Panc1 (cell line): ENCODE results near the gene ACTN3. TPM values are rescaled to one million over a fixed set of nuclear protein-coding genes. Genes with fewer than 3 reads are reported as not detected.

ENCODE experiments used
- ATAC-seq: fragments of 200-7000 bp; cut with Tn5 transposase; 2 replicates; pipeline ENCODE4 v1.9.1; 2020; ENCODE audit warnings: mild to moderate bottlenecking, moderate library complexity
- BruUV-seq: library from RNA; stranded (reverse); fragments of 400-500 nt; replicated peaks from 2 replicates; lab custom pipeline; 2021; lab: Mats Ljungman, UMichigan
- CTCF ChIA-PET: fragments of 300-600 bp; sonication (Branson Sonifier 250); formaldehyde crosslinking; loops from one replicate; lab custom pipeline; 2022; ENCODE audit warnings: antibody characterized with exemption; lab: Charles Lee
- POLR2A ChIA-PET: fragments of 300-600 bp; sonication (Branson Sonifier 250); formaldehyde crosslinking; loops from one replicate; lab custom pipeline; 2022; ENCODE audit warnings: antibody characterized with exemption; lab: Charles Lee
- DNase-seq: peaks from one replicate; pipeline ENCODE4 v3.0.0-alpha.2; 2010; ENCODE audit warnings: low read depth, low spot score
- H3K27ac ChIP-seq: 2 replicates; pipeline ENCODE4 v1.5.1; 2011; ENCODE audit warnings: mild to moderate bottlenecking, low read length, inconsistent platforms
- H3K27me3 ChIP-seq: fragments of 200-500 bp; sonication (Bioruptor generic); 2 replicates; pipeline ENCODE4 v1.6.0; 2014; ENCODE audit warnings: low read length, inconsistent platforms; ENCODE audit not compliant: control insufficient read depth, insufficient read depth
- H3K36me3 ChIP-seq: fragments of 200-500 bp; sonication (Bioruptor generic); 2 replicates; pipeline ENCODE4 v1.5.1; 2014; ENCODE audit warnings: inconsistent platforms, mild to moderate bottlenecking, low read length, moderate library complexity; ENCODE audit not compliant: control insufficient read depth, insufficient read depth
- H3K4me1 ChIP-seq: 2 replicates; pipeline ENCODE4 v1.5.1; 2011; ENCODE audit warnings: inconsistent platforms, mild to moderate bottlenecking, low read length, moderate library complexity; ENCODE audit not compliant: control insufficient read depth, insufficient read depth
- H3K4me3 ChIP-seq, 2 experiments: 2 replicates each; pipeline ENCODE4 v1.5.1; 2011 to 2012; ENCODE audit warnings: low read depth in 2 of 2, low read length in 2 of 2, mild to moderate bottlenecking in 2 of 2, inconsistent platforms in 1 of 2, moderate library complexity in 1 of 2
- H3K9me3 ChIP-seq: fragments of 200-500 bp; sonication (Bioruptor generic); 2 replicates; pipeline ENCODE4 v1.5.1; 2014; ENCODE audit warnings: low read depth, mild to moderate bottlenecking, inconsistent platforms, low read length, moderate library complexity; ENCODE audit not compliant: control insufficient read depth, insufficient read depth
- POLR2AphosphoS5 ChIP-seq: IDR thresholded peaks from 2 replicates; pipeline ENCODE4 v1.6.1; 2012; ENCODE audit warnings: mild to moderate bottlenecking, low read depth, low read length, moderate library complexity
- SIN3A ChIP-seq: IDR thresholded peaks from 2 replicates; pipeline ENCODE4 v1.6.1; 2012; ENCODE audit warnings: low read depth, mild to moderate bottlenecking, low read length, moderate library complexity, borderline replicate concordance; ENCODE audit not compliant: insufficient read depth
- TCF7L2 ChIP-seq: IDR thresholded peaks from 2 replicates; pipeline ENCODE4 v1.6.1; 2011; ENCODE audit warnings: mild to moderate bottlenecking, low read depth, low read length, inconsistent platforms
- in situ Hi-C: cut with HindIII; loops from 2 replicates; pipeline ENCODE4 v1.10.0; 2016; ENCODE audit warnings: low sequenced_read_pairs, low pct_unique_long_range_greater_than_20kb
- intact Hi-C: fragments of 100-400 bp; cut with micrococcal nuclease; formaldehyde crosslinking; loops from one replicate; pipeline ENCODE4 v1.10.0; 2022; ENCODE audit not compliant: unreplicated experiment
- total RNA-seq: library from RNA; stranded (reverse); gene quantifications from one replicate; pipeline ENCODE4 v1.2.1, GENCODE V29; 2021; ENCODE audit not compliant: unreplicated experiment
- TF ChIP-seq, protein P1 (sequence below): fragments of 450-650 bp; IDR thresholded peaks from 2 replicates; pipeline ENCODE4 v1.5.1; 2017; ENCODE audit warnings: mild to moderate bottlenecking
- TF ChIP-seq, protein P2 (sequence below), 2 experiments: IDR thresholded peaks; 2 replicates each; pipeline ENCODE4 v1.6.1; 2011 to 2012; ENCODE audit warnings: low read depth in 2 of 2, control low read depth in 1 of 2, low read length in 1 of 2, mild to moderate bottlenecking in 1 of 2, moderate library complexity in 1 of 2; ENCODE audit not compliant: insufficient read depth in 1 of 2

ACTN3 gene
- total RNA-seq, 1 experiment from 2014 or later, result 0.13 TPM

DNA sequence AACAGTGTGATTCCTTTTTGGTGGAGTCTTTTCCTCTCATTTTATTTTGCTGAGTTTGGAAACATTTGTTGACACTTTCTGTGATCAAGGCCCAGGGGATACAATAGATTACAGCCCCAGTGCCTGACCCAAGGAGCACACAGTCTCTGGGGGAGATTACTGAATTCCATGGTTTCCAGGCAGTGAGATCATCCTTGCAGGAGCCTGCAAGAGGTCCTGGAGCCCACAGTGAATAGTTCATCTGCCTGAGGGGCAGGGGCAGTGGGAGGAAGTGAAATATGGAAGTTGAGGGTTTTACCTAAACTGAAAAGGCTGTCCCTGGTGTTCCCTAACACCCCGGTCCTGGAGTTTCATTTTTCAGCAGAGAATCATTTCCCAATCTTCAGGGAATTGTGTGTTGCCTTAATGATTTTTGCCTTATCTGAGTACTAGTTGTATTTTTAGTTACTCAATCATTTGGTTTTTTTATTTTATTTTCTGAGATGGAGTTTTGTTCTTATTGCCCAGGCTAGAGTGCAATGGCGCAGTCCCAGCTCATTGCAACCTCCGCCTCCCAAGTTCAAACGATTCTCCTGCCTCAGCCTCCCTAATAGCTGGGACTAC is 54.0 kb downstream of the ACTN3 start:
- in situ Hi-C loops, result no loop called here
- CTCF ChIA-PET, result no interaction called here
- Histone ChIP-seq H3K9me3 (no peaks in the 10 kb centered on the region), H3K36me3 (no peaks in the 10 kb centered on the region; the same call in 1 of the 2 replicates), H3K4me3 (no peak overlapping the region), H3K27me3 (no peaks in the 10 kb centered on the region), H3K27ac (no peak overlapping the region), H3K4me1 (no peaks in the 10 kb centered on the region)
- BruUV-seq, result no TSS peak
- intact Hi-C loops, result no loop called here
- DNase-seq (no peak), ATAC-seq (no peak)
- TF ChIP-seq SIN3A, result no peak
- no peak for TF ChIP-seq POLR2AphosphoS5
- TF ChIP-seq, protein P1, sequence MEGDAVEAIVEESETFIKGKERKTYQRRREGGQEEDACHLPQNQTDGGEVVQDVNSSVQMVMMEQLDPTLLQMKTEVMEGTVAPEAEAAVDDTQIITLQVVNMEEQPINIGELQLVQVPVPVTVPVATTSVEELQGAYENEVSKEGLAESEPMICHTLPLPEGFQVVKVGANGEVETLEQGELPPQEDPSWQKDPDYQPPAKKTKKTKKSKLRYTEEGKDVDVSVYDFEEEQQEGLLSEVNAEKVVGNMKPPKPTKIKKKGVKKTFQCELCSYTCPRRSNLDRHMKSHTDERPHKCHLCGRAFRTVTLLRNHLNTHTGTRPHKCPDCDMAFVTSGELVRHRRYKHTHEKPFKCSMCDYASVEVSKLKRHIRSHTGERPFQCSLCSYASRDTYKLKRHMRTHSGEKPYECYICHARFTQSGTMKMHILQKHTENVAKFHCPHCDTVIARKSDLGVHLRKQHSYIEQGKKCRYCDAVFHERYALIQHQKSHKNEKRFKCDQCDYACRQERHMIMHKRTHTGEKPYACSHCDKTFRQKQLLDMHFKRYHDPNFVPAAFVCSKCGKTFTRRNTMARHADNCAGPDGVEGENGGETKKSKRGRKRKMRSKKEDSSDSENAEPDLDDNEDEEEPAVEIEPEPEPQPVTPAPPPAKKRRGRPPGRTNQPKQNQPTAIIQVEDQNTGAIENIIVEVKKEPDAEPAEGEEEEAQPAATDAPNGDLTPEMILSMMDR, result no peak
- no peak for TF ChIP-seq TCF7L2
- TF ChIP-seq, protein P2, sequence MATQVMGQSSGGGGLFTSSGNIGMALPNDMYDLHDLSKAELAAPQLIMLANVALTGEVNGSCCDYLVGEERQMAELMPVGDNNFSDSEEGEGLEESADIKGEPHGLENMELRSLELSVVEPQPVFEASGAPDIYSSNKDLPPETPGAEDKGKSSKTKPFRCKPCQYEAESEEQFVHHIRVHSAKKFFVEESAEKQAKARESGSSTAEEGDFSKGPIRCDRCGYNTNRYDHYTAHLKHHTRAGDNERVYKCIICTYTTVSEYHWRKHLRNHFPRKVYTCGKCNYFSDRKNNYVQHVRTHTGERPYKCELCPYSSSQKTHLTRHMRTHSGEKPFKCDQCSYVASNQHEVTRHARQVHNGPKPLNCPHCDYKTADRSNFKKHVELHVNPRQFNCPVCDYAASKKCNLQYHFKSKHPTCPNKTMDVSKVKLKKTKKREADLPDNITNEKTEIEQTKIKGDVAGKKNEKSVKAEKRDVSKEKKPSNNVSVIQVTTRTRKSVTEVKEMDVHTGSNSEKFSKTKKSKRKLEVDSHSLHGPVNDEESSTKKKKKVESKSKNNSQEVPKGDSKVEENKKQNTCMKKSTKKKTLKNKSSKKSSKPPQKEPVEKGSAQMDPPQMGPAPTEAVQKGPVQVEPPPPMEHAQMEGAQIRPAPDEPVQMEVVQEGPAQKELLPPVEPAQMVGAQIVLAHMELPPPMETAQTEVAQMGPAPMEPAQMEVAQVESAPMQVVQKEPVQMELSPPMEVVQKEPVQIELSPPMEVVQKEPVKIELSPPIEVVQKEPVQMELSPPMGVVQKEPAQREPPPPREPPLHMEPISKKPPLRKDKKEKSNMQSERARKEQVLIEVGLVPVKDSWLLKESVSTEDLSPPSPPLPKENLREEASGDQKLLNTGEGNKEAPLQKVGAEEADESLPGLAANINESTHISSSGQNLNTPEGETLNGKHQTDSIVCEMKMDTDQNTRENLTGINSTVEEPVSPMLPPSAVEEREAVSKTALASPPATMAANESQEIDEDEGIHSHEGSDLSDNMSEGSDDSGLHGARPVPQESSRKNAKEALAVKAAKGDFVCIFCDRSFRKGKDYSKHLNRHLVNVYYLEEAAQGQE (IDR thresholded peaks at IDR 0.05; ENCODE audit: insufficient read depth in 1 of 2, low read depth in 2 of 2, low read length in 1 of 2), result no peak
- POLR2A ChIA-PET, result no interaction called here

DNA sequence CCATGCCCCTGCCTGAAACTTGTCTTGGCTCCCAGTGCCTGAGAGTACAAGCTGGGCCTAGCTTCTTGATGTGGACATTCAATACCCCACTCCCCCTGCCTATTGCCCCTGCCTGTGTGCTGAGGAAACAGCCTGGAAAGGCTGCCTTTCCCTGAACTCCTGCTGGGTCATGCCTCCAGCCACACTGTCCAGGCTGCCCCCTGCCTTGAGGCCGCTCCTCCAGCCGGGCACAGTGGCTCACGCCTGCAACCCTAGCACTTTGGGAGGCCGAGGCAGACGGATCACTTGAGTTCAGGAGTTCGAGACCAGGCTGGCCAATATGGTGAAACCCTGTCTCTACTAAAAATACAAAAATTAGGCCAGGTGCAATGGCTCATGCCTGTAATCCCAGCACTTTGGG is 56.4 kb downstream of the ACTN3 start:
- intact Hi-C loops, result no loop called here

More for the DNA sequence above, 56.4 kb downstream of the ACTN3 start:
- Histone ChIP-seq H3K27ac (no peak overlapping the region), H3K36me3 (no peaks in the 10 kb centered on the region; the same call in 1 of the 2 replicates), H3K9me3 (no peaks in the 10 kb centered on the region), H3K27me3 (no peaks in the 10 kb centered on the region), H3K4me3 (no peak overlapping the region), H3K4me1 (no peaks in the 10 kb centered on the region)
- no peak for TF ChIP-seq POLR2AphosphoS5
- TF ChIP-seq, protein P2 (IDR thresholded peaks at IDR 0.05; ENCODE audit: insufficient read depth in 1 of 2, low read depth in 2 of 2, low read length in 1 of 2), result no peak
- TF ChIP-seq, protein P1, result no peak
- no peak for TF ChIP-seq TCF7L2
- TF ChIP-seq SIN3A, result no peak
- no peak for ATAC-seq
- no peak for DNase-seq
- BruUV-seq, result no TSS peak
- ChIA-PET CTCF (no interaction called here), POLR2A (no interaction called here)
- in situ Hi-C loops, result no loop called here
